AG04449 (cell line): Measurements from ENCODE around the gene MRGPRE.

Experiments
- CTCF ChIA-PET: fragments of 350-600 bp; formaldehyde crosslinking; extraction: SDS; loops from one replicate; lab custom pipeline; 2021; ENCODE audit warnings: antibody characterized with exemption; lab: Yijun Ruan, JAX
- POLR2A ChIA-PET: fragments of 400-600, 350-600 bp; formaldehyde crosslinking; extraction: SDS; loops from one replicate; lab custom pipeline; 2020; ENCODE audit warnings: antibody characterized with exemption, inconsistent platforms; lab: Yijun Ruan, JAX
- DNase-seq: peaks from one replicate; pipeline ENCODE4 v3.0.0-alpha.2; 2010; ENCODE audit warnings: low read depth, low spot score
- H3K4me3 ChIP-seq: 2 replicates; pipeline ENCODE4 v1.5.1; 2011; ENCODE audit warnings: low read depth, mild to moderate bottlenecking, control low read depth, low read length
- TF ChIP-seq, protein P1 (sequence below): IDR thresholded peaks from one replicate; pipeline ENCODE4 v1.5.1; 2011; ENCODE audit warnings: mild to moderate bottlenecking, moderate library complexity, low read length, control low read depth, inconsistent platforms; ENCODE audit not compliant: insufficient read depth; ENCODE audit errors: missing control alignments

Gene MRGPRE

DNA sequence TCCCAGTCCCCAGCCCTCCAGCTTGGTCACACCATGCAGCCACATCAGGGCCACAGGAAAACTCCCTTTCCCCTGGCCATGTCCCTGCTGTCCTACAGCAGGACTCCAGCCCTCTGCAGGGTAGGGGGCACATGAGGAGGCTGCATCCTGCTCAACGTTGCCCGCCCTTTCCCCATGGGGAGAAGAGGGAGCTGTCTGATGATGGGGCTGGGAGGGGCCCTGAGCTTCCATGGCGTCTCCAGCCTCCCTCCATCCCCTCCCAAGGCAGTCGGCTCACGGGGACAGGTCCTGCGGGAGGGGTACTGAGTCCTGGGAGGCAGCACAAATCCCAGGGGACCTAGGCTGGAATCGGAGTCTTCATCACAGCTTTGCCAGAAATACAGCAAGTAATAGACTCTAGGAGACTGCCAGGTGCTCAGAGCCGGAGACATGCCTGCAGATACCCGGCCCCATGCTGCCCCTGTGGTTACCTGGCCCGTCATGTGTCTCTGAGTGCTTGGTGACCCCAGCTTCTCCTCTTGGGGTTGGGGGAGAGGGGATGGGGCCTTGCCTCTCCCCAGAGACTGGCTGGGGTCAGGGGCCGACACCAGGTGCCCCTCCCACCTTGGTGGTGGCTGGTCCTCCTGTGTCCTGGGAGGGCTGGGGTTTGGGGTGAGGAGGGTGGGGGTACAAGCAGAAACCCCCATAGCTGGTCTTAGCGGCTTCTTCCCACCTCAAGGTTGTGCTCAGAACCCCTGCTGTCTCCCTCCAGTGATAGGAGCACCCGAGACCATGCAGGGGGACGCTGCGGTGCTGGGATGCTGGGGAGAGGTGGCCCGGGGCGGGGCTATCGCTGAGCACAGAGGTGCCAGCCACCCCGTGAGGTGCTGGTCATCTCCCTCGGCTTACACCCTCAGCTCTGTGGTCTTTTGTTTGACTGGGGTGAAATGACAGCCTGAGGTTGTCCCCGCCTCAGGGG, 2.3 kb downstream of the MRGPRE start:
- ChIA-PET POLR2A (no interaction called here), CTCF (interaction anchor here (1.6 kb wide), 1 partner anchor 10 kb away, joined by 4 read pairs; no protein-coding TSS in a partner anchor)
- H3K4me3 ChIP-seq = no peak overlapping the region

DNA sequence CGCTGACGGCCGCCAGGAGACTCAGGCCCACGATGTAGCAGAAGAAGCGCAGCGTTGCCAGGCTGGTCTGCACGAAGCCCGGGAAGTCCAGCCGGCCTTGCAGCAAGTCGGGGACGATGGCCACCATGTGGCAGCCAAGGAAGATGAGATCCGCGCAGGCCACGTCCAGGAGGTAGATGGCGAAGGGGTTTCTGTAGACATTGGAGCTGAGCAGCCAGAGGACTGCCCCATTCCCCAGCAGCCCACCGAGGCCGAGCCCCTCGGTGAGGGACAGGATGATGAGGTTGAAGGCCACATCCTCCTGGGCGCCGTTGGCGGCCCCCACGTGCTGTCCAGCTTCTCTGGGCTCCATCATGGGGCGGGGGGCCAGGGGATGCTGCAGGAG, 3.8 kb downstream of the MRGPRE start:
- DNase-seq = no peak
- POLR2A ChIA-PET = no interaction called here
- CTCF ChIA-PET = no interaction called here
- H3K4me3 ChIP-seq = no peak overlapping the region
- TF ChIP-seq, protein P1, sequence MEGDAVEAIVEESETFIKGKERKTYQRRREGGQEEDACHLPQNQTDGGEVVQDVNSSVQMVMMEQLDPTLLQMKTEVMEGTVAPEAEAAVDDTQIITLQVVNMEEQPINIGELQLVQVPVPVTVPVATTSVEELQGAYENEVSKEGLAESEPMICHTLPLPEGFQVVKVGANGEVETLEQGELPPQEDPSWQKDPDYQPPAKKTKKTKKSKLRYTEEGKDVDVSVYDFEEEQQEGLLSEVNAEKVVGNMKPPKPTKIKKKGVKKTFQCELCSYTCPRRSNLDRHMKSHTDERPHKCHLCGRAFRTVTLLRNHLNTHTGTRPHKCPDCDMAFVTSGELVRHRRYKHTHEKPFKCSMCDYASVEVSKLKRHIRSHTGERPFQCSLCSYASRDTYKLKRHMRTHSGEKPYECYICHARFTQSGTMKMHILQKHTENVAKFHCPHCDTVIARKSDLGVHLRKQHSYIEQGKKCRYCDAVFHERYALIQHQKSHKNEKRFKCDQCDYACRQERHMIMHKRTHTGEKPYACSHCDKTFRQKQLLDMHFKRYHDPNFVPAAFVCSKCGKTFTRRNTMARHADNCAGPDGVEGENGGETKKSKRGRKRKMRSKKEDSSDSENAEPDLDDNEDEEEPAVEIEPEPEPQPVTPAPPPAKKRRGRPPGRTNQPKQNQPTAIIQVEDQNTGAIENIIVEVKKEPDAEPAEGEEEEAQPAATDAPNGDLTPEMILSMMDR = no peak

More for the DNA sequence above, 2.3 kb downstream of the MRGPRE start:
- TF ChIP-seq, protein P1 = no peak
- DNase-seq = no peak

DNA sequence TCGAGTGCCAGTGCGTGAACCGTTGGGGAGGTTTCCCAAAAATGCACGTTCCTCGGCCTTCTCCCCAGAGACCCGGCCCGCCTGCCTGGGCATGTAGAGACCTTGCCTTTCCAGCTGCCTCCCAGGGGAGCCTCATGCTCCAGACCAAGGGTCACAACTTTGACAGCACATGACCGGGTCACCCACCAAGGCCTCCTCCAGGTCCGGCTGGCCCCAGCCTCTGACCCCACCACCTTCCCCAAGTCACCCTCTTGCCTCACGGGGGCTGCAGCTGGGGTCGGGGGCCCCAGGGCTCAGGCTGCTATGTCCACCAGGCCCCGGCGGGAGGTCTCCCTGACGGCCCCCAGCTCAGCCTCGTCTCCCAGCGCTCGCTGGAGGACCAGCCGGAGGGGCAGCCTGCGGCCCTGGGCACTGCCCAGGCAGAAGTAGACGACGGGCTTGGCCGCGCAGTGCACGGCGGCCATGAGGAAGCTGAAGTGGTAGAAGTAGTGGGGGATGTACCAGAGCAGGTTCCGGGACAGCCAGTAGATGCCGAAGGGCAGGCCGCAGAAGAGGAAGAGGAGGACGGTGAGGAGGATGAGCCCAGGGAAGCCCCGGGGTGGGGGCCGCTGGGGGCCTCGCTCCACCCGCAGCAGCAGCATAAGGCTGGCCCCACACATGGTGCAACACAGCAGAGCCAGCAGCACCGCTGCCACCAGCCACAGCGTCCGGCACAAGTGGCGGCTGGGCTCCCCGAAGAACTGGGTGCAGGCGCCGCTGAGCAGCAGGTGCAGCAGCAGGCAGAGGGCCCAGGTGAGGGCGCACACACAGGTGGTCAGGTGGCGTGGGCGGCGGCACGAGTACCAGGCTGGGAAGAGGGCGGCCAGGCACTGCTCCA, 4.4 kb downstream of the MRGPRE start:
- TF ChIP-seq, protein P1 = no peak
- ChIA-PET CTCF (interaction anchor here (1.0 kb wide), 1 partner anchor 12 kb away, joined by 4 read pairs; no protein-coding TSS in a partner anchor), POLR2A (no interaction called here)
- no peak for DNase-seq
- no peak overlapping the region for H3K4me3 ChIP-seq

DNA sequence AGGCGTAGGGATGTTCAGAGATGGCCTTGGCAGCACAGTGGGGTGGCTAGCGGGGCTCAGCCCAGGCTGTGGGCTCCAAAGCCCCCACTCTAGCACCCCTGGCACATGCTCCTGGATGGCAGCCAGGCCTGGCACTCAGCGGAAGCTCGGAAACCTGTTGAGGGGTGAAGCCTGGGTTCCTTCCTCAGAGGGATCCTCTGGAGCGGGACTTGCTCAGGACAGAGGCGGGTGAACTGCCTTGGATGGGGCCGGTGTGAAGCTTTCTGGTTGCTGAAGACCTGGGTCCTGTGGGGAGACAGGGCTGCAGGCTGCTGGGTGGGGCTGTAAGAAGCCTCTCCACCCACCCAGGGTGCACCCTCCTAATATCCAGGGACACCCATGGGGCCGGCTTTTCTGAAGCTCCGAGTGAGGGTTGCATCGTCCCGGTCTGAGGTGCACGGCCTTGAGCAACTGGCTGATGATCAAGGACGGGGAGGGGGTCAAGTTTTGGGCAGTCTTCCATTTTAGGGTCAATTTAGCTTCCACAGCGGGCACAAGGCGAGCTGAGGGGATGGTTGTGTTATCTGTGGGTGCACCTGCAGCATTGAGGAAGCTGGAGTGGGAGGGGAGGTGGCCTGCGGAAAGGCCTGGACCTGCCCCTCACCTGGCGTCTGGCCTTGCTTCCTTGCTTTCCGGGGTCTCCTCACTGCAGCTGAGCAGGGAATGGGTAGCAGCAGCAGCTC, 5.2 kb downstream of the MRGPRE start:
- ChIA-PET CTCF (interaction anchor here (1.0 kb wide), 1 partner anchor 11 kb away, joined by 4 read pairs; no protein-coding TSS in a partner anchor), POLR2A (no interaction called here)
- no peak overlapping the region for H3K4me3 ChIP-seq
- DNase-seq = no peak
- TF ChIP-seq, protein P1 = no peak

DNA sequence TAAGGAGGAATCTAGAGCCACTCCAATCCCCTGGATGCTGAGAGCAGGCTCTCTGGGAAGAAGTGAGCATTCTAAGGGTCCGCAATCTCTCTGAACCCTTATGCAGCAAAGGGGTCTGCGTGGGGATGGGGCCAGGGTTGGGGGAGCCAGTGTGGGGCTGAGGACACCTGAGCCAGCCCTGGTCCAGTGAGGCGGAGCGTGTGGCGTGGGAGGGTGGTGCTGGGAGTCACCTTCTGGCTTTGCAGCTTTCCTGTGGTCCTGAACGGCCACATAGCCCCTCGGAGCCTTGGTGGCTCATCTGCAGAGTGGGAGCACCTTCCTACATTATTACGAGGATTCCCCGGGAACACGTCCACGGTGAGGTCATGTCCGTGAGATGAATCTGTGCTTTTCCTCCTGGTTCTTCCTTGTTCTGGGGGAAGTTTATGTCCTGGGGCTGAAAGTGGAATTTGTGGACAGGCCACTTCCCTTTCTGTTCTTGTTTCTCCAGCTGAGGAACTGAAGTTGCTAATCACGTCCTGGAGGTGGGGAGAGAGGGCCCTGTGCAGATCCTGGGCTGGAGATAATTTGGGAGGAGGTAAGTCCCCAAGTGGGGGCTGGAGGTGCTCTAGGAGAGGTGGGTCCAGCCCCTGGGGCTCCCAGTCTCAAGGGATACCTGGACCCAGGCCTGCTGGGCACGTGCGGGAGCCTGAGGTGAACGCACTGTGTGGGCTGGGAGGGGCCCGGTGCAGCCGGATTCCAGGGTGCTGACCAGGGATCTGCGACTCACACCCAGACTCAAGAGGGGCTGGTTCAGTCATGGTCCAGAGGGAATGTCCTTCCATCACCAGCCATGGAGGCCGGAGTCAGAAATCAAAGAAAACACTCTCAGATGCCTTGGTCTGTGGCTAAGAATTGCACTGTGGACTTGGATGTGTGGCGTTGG, 6.1 kb downstream of the MRGPRE start:
- TF ChIP-seq, protein P1 = no peak
- POLR2A ChIA-PET = no interaction called here
- CTCF ChIA-PET = no interaction called here
- DNase-seq = no peak
- H3K4me3 ChIP-seq = no peak overlapping the region
